T-cell (primary cell): ENCODE results near the gene ESPN. TPM values are rescaled to one million over a fixed set of nuclear protein-coding genes. Genes with fewer than 3 reads are reported as not detected.

ENCODE experiments used
- ATAC-seq, 4 experiments: fragments of 200-7000 bp in 3 of 4; fragments of 150-1000 bp in 1 of 4; cut with Tn5 transposase; replicated peaks in 1 of 4; 1 replicate in 3 of 4; 2 replicates in 1 of 4; pipeline ENCODE4 v1.10.0; 2021; ENCODE audit warnings: moderate library complexity in 3 of 4, mild to moderate bottlenecking in 2 of 4, moderate number of reproducible peaks in 1 of 4
- CTCF ChIA-PET, 2 donors: fragments of 300-600 bp; sonication (Branson Sonifier 250); formaldehyde crosslinking; loops; one replicate each; lab custom pipeline; 2022; ENCODE audit warnings: antibody characterized with exemption in 2 of 2; lab: Charles Lee
- POLR2A ChIA-PET, 2 donors: fragments of 300-600 bp; sonication (Branson Sonifier 250); formaldehyde crosslinking; loops; one replicate each; lab custom pipeline; 2022; ENCODE audit warnings: antibody characterized with exemption in 2 of 2; lab: Charles Lee
- DNase-seq, 35 experiments: peaks; one replicate each; pipeline versions ENCODE4 v3.0.0 to v3.0.0-alpha.2; 2013 to 2023
- H3K27ac ChIP-seq: one replicate; pipeline ENCODE4 v1.5.1; 2013; ENCODE audit warnings: low read length
- H3K27me3 ChIP-seq, 2 experiments: replicated peaks in 1 of 2; 1 replicate in 1 of 2; 2 replicates in 1 of 2; pipeline versions ENCODE4 v1.6.1 to v1.7.0; 2013; ENCODE audit warnings: low read length in 1 of 2, mixed read lengths in 1 of 2; ENCODE audit not compliant: control insufficient read depth in 2 of 2, insufficient read depth in 2 of 2; ENCODE audit errors: extremely low read depth in 1 of 2
- H3K36me3 ChIP-seq, 2 donors: 1 replicate in 1 of 2; 2 replicates in 1 of 2; pipeline versions ENCODE4 v1.6.1 to v1.7.0; 2013; ENCODE audit warnings: low read length in 1 of 2; ENCODE audit not compliant: control insufficient read depth in 2 of 2, insufficient read depth in 1 of 2; ENCODE audit errors: extremely low read depth in 1 of 2
- H3K4me1 ChIP-seq, 2 experiments: 1 replicate in 1 of 2; 2 replicates in 1 of 2; pipeline versions ENCODE4 v1.6.1 to v1.7.0; 2013; ENCODE audit warnings: low read length in 2 of 2, mixed read lengths in 1 of 2; ENCODE audit not compliant: insufficient read depth in 2 of 2, control insufficient read depth in 1 of 2; ENCODE audit errors: extremely low read depth in 1 of 2
- H3K4me3 ChIP-seq, 2 donors: 1 replicate in 1 of 2; 2 replicates in 1 of 2; pipeline versions ENCODE4 v1.5.1 to v1.7.0; 2013; ENCODE audit warnings: mild to moderate bottlenecking in 2 of 2, low read length in 1 of 2, moderate library complexity in 1 of 2; ENCODE audit not compliant: control insufficient read depth in 1 of 2; ENCODE audit errors: extremely low read depth in 1 of 2
- H3K9me3 ChIP-seq: 2 replicates; pipeline ENCODE4 v1.7.0; 2013
- H3K27ac Mint-ChIP-seq, 2 donors: one replicate each; pipeline ENCODE4 v1.8.0; 2020 to 2021; ENCODE audit warnings: mild to moderate bottlenecking in 2 of 2, mixed read lengths in 2 of 2
- H3K27me3 Mint-ChIP-seq, 2 donors: one replicate each; pipeline ENCODE4 v1.8.0; 2021 to 2022; ENCODE audit warnings: mixed read lengths in 2 of 2
- H3K36me3 Mint-ChIP-seq: one replicate; pipeline ENCODE4 v1.8.0; 2021; ENCODE audit warnings: mixed read lengths
- H3K4me1 Mint-ChIP-seq, 3 donors: one replicate each; pipeline ENCODE4 v1.8.0; 2020 to 2022; ENCODE audit warnings: mixed read lengths in 3 of 3, mild to moderate bottlenecking in 1 of 3
- H3K4me3 Mint-ChIP-seq, 3 donors: one replicate each; pipeline ENCODE4 v1.8.0; 2020 to 2022; ENCODE audit warnings: mild to moderate bottlenecking in 3 of 3, mixed read lengths in 3 of 3, moderate library complexity in 3 of 3
- H3K9me3 Mint-ChIP-seq, 3 donors: one replicate each; pipeline ENCODE4 v1.8.0; 2020 to 2022; ENCODE audit warnings: mixed read lengths in 3 of 3
- WGBS: methylation state at CpG from one replicate; pipeline ENCODE4 v1.1.5; 2013; ENCODE audit warnings: missing lambda C conversion rate; ENCODE audit not compliant: insufficient coverage; 5-methylcytosine and 5-hydroxymethylcytosine counted together
- total RNA-seq, 35 experiments: library from RNA in 6 of 35; stranded (reverse) in 6 of 35; fragments of 120-200 nt in 1 of 35; gene quantifications; one replicate each; pipeline versions ENCODE4 v1.2.1 to v1.2.4 and lab custom pipeline; 2013 to 2026

The ESPN gene
- total RNA-seq, 5 donors from 2014 or later (not counting 1 experiment from before 2014, with no cell fraction given): 2.1 to 9.2 (median 6.2) TPM

DNA sequence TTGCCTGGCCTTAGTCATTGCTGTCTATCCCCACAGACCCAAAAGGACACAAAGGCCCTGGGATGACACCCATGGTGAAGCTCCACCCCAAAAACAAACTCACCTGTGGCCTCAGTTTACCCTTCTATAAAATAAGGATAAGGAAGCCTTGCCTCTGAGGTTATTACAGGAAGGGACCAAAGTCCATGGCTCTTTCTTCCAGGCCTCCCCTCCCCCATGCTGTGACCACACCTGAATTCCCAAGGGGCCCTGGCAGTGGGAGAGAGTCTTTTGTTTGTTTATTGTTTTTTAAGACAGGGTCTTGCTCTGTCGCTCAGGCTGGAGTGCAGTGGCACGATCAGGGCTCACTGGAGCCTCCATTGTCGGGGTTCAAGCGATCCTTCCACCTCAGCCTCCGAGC is 51.9 kb downstream of the ESPN start:
- Histone ChIP-seq H3K27ac (no peak overlapping the region), H3K4me1 (peaks cover 0 to 11% of the 10 kb centered on the region in 2 experiments), H3K36me3 (no peaks in the 10 kb centered on the region), H3K4me3 (no peak overlapping the region), H3K9me3 (no peaks in the 10 kb centered on the region), H3K27me3 (peaks cover 2 to 13% of the 10 kb centered on the region in 2 experiments)
- peaks cover 4 to 7% (median 6%) of the 10 kb centered on the region in 3 donors for H3K4me1 Mint-ChIP-seq
- 96% methylated on average over 5 of the region's 5 CpGs for WGBS
- H3K27ac Mint-ChIP-seq: no peak overlapping the region
- no peaks in the 10 kb centered on the region for H3K27me3 Mint-ChIP-seq
- H3K4me3 Mint-ChIP-seq: no peak overlapping the region
- POLR2A ChIA-PET: no interaction called here
- ATAC-seq: no peak
- CTCF ChIA-PET: no interaction called here
- H3K9me3 Mint-ChIP-seq: no peaks in the 10 kb centered on the region
- H3K36me3 Mint-ChIP-seq: no peaks in the 10 kb centered on the region
- no peak for DNase-seq

DNA sequence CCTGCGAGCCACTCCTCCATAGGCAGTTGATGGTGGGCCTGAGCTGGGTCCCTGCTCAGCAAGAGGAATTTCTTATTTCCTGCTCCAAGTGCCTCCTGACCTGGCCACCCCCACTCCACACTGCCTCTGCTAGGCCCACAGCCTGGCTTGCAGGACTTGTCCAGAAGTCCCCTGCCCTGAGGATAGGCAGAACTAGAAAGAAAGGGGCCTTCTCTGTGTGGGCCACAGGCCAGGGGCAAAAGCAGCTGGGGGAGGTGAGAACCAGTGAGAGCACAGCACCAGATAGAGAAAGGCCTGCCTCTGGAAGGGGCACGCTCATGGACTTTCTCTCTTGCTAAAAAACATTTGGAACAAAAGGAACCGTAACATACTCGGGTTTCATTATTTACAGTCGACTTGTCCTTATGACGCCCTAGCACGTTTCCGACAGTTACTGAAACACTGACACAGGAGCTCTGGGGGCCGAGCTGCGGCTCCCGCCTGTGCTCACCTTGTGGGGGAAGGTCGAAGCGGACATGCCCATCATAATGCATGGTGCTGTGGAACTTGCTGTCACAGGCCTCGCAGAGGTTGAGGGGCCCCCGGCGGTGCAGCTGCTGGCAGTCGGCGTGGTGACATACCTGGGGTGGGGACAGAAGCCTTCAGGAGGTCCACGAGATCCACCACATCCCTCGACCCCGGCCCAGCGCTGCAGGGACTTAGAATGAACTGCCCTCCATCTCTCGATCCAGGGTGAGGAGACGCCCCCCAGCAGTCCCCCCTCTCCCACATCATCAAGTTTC is 52.7 kb downstream of the ESPN start:
- POLR2A ChIA-PET: no interaction called here
- CTCF ChIA-PET: no interaction called here
- WGBS: 81% methylated on average over 18 of the region's 24 CpGs

GRCh38 chr1:6481820-6482219 is 57.2 kb downstream of the ESPN start:
- H3K27me3 ChIP-seq: peaks cover 4 to 42% of the 10 kb centered on the region in 2 experiments
- peaks cover 9 to 13% (median 10%) of the 10 kb centered on the region in 3 donors for H3K4me1 Mint-ChIP-seq
- H3K4me1 ChIP-seq: peaks cover 0 to 18% of the 10 kb centered on the region in 2 experiments
- no peaks in the 10 kb centered on the region for H3K36me3 Mint-ChIP-seq
- DNase-seq: no peak
- ATAC-seq: no peak
- peaks cover 10 to 17% of the 10 kb centered on the region in 2 donors for H3K27me3 Mint-ChIP-seq
- H3K4me3 ChIP-seq: no peak overlapping the region
- 80% methylated on average over 4 of the region's 5 CpGs for WGBS
- no peaks in the 10 kb centered on the region for H3K9me3 Mint-ChIP-seq
- ChIA-PET POLR2A (no interaction called here), CTCF (interaction anchor here (0.7 kb wide), 3 partner anchors 10 to 185 kb away, joined by 3 read pairs; no protein-coding TSS in a partner anchor)
- no peak overlapping the region for H3K27ac ChIP-seq
- H3K36me3 ChIP-seq: no peaks in the 10 kb centered on the region
- H3K9me3 ChIP-seq: no peaks in the 10 kb centered on the region
- H3K4me3 Mint-ChIP-seq: no peak overlapping the region
- no peak overlapping the region for H3K27ac Mint-ChIP-seq

More for the DNA sequence above, 52.7 kb downstream of the ESPN start:
- peaks cover 4 to 7% (median 6%) of the 10 kb centered on the region in 3 donors for H3K4me1 Mint-ChIP-seq
- Histone ChIP-seq H3K36me3 (no peaks in the 10 kb centered on the region), H3K9me3 (no peaks in the 10 kb centered on the region), H3K4me1 (peaks cover 0 to 10% of the 10 kb centered on the region in 2 experiments), H3K27ac (no peak overlapping the region), H3K27me3 (peaks cover 2 to 13% of the 10 kb centered on the region in 2 experiments), H3K4me3 (no peak overlapping the region)
- no peaks in the 10 kb centered on the region for H3K36me3 Mint-ChIP-seq
- H3K27me3 Mint-ChIP-seq: no peaks in the 10 kb centered on the region
- ATAC-seq (no peak), DNase-seq (no peak)
- H3K4me3 Mint-ChIP-seq: no peak overlapping the region
- H3K9me3 Mint-ChIP-seq: no peaks in the 10 kb centered on the region
- H3K27ac Mint-ChIP-seq: no peak overlapping the region

GRCh38 chr1:6483017-6483760 is 58.6 kb downstream of the ESPN start:
- H3K4me1 ChIP-seq: peaks cover 0 to 19% of the 10 kb centered on the region in 2 experiments
- peaks cover 4 to 52% of the 10 kb centered on the region in 2 experiments for H3K27me3 ChIP-seq
- peaks cover 9 to 14% (median 10%) of the 10 kb centered on the region in 3 donors for H3K4me1 Mint-ChIP-seq
- no peaks in the 10 kb centered on the region for H3K36me3 ChIP-seq
- H3K9me3 ChIP-seq: no peaks in the 10 kb centered on the region
- H3K27ac ChIP-seq: no peak overlapping the region
- no peak for ATAC-seq
- ChIA-PET POLR2A (no interaction called here), CTCF (no interaction called here)
- peaks cover 13 to 22% of the 10 kb centered on the region in 2 donors for H3K27me3 Mint-ChIP-seq
- no peak for DNase-seq
- no peak overlapping the region for H3K27ac Mint-ChIP-seq
- 78% methylated on average over 7 of the region's 14 CpGs for WGBS
- no peaks in the 10 kb centered on the region for H3K36me3 Mint-ChIP-seq
- H3K4me3 ChIP-seq: no peak overlapping the region
- no peaks in the 10 kb centered on the region for H3K9me3 Mint-ChIP-seq
- no peak overlapping the region for H3K4me3 Mint-ChIP-seq

DNA sequence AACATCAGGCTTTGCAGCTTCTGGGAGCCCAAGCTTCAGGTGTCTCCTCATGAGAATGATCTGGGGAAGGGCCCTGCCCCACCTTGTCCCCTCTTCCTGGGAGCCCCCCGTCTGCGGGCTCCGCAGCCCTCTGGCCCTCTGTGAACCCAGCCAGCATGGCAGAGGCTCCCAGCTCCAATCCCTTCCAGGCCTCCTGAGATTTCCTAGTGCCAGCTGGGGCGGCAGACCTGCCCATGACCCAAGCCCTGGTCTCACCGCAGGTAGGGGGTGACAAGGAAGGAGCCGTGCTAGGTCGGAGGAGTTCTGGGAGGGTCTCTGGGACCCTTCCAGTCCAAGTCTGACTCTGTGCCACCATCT is 59.2 kb downstream of the ESPN start:
- DNase-seq: no peak

GRCh38 chr1:6484826-6485167 is 60.2 kb downstream of the ESPN start:
- ATAC-seq (no peak), DNase-seq (no peak)
- peaks cover 0 to 23% of the 10 kb centered on the region in 2 experiments for H3K4me1 ChIP-seq
- H3K9me3 ChIP-seq: no peaks in the 10 kb centered on the region
- Mint-ChIP-seq H3K27me3 (peaks cover 13 to 22% of the 10 kb centered on the region in 2 donors), H3K4me1 (peaks cover 9 to 14% (median 10%) of the 10 kb centered on the region in 3 donors), H3K9me3 (no peaks in the 10 kb centered on the region), H3K36me3 (no peaks in the 10 kb centered on the region), H3K4me3 (peak overlapping the region in 1 of 3 donors; percentile 41), H3K27ac (no peak overlapping the region)
- H3K27me3 ChIP-seq: peaks cover 2 to 63% of the 10 kb centered on the region in 2 experiments
- H3K36me3 ChIP-seq: no peaks in the 10 kb centered on the region
- ChIA-PET POLR2A (no interaction called here), CTCF (interaction anchor here in 1 of 2 donors (2.8 kb wide), 1 partner anchor 161 kb away, joined by 8 read pairs; no protein-coding TSS in a partner anchor)
- H3K27ac ChIP-seq: no peak overlapping the region
- H3K4me3 ChIP-seq: no peak overlapping the region
- WGBS: 32% methylated on average over 12 of the region's 13 CpGs

More for the DNA sequence above, 59.2 kb downstream of the ESPN start:
- CTCF ChIA-PET: no interaction called here
- Mint-ChIP-seq H3K4me3 (no peak overlapping the region), H3K9me3 (no peaks in the 10 kb centered on the region), H3K27me3 (peaks cover 13 to 22% of the 10 kb centered on the region in 2 donors), H3K36me3 (no peaks in the 10 kb centered on the region), H3K27ac (no peak overlapping the region), H3K4me1 (peaks cover 9 to 14% (median 10%) of the 10 kb centered on the region in 3 donors)
- no peak for ATAC-seq
- H3K9me3 ChIP-seq: no peaks in the 10 kb centered on the region
- peaks cover 4 to 53% of the 10 kb centered on the region in 2 experiments for H3K27me3 ChIP-seq
- WGBS: 93% methylated on average over 3 of the region's 7 CpGs
- H3K4me3 ChIP-seq: no peak overlapping the region
- POLR2A ChIA-PET: no interaction called here
- H3K27ac ChIP-seq: no peak overlapping the region
- H3K4me1 ChIP-seq: peaks cover 0 to 19% of the 10 kb centered on the region in 2 experiments
- no peaks in the 10 kb centered on the region for H3K36me3 ChIP-seq
